A549 (cell line): Measurements from ENCODE around the gene MAD1L1. TPM values are rescaled to one million over a fixed set of nuclear protein-coding genes. Genes with fewer than 3 reads are reported as not detected.

Source experiments
- ATAC-seq, 2 experiments: fragments of 200-7000 bp in 1 of 2; fragments of >200 bp in 1 of 2; cut with Nextera tagmentation in 1 of 2; cut with Tn5 transposase in 1 of 2; 3 replicates each; pipeline versions ENCODE4 v1.8.0 to v1.9.1; 2018 to 2020; ENCODE audit warnings: mild to moderate bottlenecking in 1 of 2, moderate library complexity in 1 of 2
- CTCF ChIA-PET: fragments of 300-600 bp; sonication (Branson Sonifier 250); formaldehyde crosslinking; extraction: SDS; loops from one replicate; lab custom pipeline; 2021; ENCODE audit warnings: antibody characterized with exemption, inconsistent platforms; lab: Yijun Ruan, JAX
- POLR2A ChIA-PET: fragments of 350-600 bp; formaldehyde crosslinking; extraction: SDS; loops from one replicate; lab custom pipeline; 2021; ENCODE audit warnings: antibody characterized with exemption, inconsistent platforms; lab: Yijun Ruan, JAX
- DNase-seq, 2 experiments: peaks; one replicate each; pipeline versions ENCODE4 v3.0.0 to v3.0.0-alpha.2; 2011 to 2016; ENCODE audit warnings: low read depth in 1 of 2, low spot score in 1 of 2
- FAIRE-seq: peaks from 2 replicates; lab custom pipeline; 2011; peaks lifted over from hg19 to GRCh38; lab: Jason Lieb, UNC
- H3K27ac ChIP-seq, 2 experiments: fragments of >200 bp; sonication (Bioruptor Twin); formaldehyde crosslinking; 3 replicates each; pipeline ENCODE4 v1.5.1; 2016 to 2017
- H3K4me1 ChIP-seq: fragments of >200 bp; sonication (Bioruptor Twin); formaldehyde crosslinking; 3 replicates; pipeline ENCODE4 v1.6.1; 2016
- H3K4me2 ChIP-seq: fragments of >200 bp; sonication (Bioruptor Twin); formaldehyde crosslinking; 3 replicates; pipeline ENCODE4 v1.6.1; 2016
- H3K4me3 ChIP-seq: fragments of >200 bp; sonication (Bioruptor Twin); formaldehyde crosslinking; 3 replicates; pipeline ENCODE4 v1.5.1; 2016
- H3K9me3 ChIP-seq: fragments of >200 bp; sonication (Bioruptor Twin); formaldehyde crosslinking; 3 replicates; pipeline ENCODE4 v1.6.1; 2016
- CBX2 ChIP-seq: fragments of 200-600 bp; sonication (generic); IDR thresholded peaks from 2 replicates; pipeline ENCODE4 v1.6.1; 2016; ENCODE audit warnings: low read depth, mild to moderate bottlenecking, borderline replicate concordance
- CHD2 ChIP-seq: fragments of 150-350 bp; IDR thresholded peaks from 2 replicates; pipeline ENCODE4 v1.6.1; 2014; ENCODE audit warnings: low read length; ENCODE audit not compliant: partially characterized antibody
- CHD4 ChIP-seq: fragments of 200-600 bp; sonication (generic); IDR thresholded peaks from 2 replicates; pipeline ENCODE4 v1.6.1; 2016; ENCODE audit warnings: antibody characterized with exemption, mild to moderate bottlenecking, borderline replicate concordance
- EHMT2 ChIP-seq: fragments of 200-600 bp; sonication (generic); IDR thresholded peaks from 2 replicates; pipeline ENCODE4 v1.6.1; 2016; ENCODE audit warnings: antibody characterized with exemption, low read depth, mild to moderate bottlenecking, moderate library complexity
- ELK1 ChIP-seq: fragments of 150-350 bp; IDR thresholded peaks from 2 replicates; pipeline ENCODE4 v1.6.1; 2014; ENCODE audit warnings: low read depth, mild to moderate bottlenecking, low read length
- ESRRA ChIP-seq: fragments of 150-350 bp; IDR thresholded peaks from 2 replicates; pipeline ENCODE4 v1.6.1; 2014; ENCODE audit warnings: mild to moderate bottlenecking, low read length, borderline replicate concordance
- FOSL2 ChIP-seq, 2 experiments: fragments of 450-650 bp in 1 of 2; fragments of >200 bp in 1 of 2; sonication (Bioruptor Twin) in 1 of 2; formaldehyde crosslinking; IDR thresholded peaks; 2 replicates each; pipeline versions ENCODE4 v1.5.0 to v1.6.1; 2016 to 2020; ENCODE audit warnings: mild to moderate bottlenecking in 1 of 2, moderate library complexity in 1 of 2
- FOXS1 ChIP-seq: fragments of 250-450 bp; sonication (Bioruptor Pico); IDR thresholded peaks from 2 replicates; pipeline ENCODE4 v1.5.0; 2020; ENCODE audit warnings: mild to moderate bottlenecking, moderate library complexity
- HES2 ChIP-seq: fragments of >200 bp; sonication (Bioruptor Twin); formaldehyde crosslinking; IDR thresholded peaks from 2 replicates; pipeline ENCODE4 v1.6.1; 2016
- HMGXB4 ChIP-seq: fragments of 250-450 bp; sonication (Bioruptor Pico); IDR thresholded peaks from 2 replicates; pipeline ENCODE4 v1.5.0; 2021; ENCODE audit warnings: mild to moderate bottlenecking, moderate library complexity, borderline replicate concordance
- KDM1A ChIP-seq: fragments of 200-600 bp; sonication (generic); IDR thresholded peaks from 2 replicates; pipeline ENCODE4 v1.6.1; 2016; ENCODE audit warnings: low read depth, mild to moderate bottlenecking
- KDM5A ChIP-seq: fragments of 200-600 bp; sonication (generic); IDR thresholded peaks from 2 replicates; pipeline ENCODE4 v1.6.1; 2016; ENCODE audit warnings: antibody characterized with exemption, mild to moderate bottlenecking
- MAFK ChIP-seq: fragments of 450-650 bp; IDR thresholded peaks from 2 replicates; pipeline ENCODE4 v1.6.1; 2014; ENCODE audit not compliant: partially characterized antibody
- MAX ChIP-seq: IDR thresholded peaks from 2 replicates; pipeline ENCODE4 v1.6.1; 2012
- MAZ ChIP-seq: fragments of 150-350 bp; IDR thresholded peaks from 2 replicates; pipeline ENCODE4 v1.6.1; 2014; ENCODE audit warnings: antibody characterized with exemption, low read depth, low read length, borderline replicate concordance
- NPAS2 ChIP-seq: fragments of 250-450 bp; sonication (Bioruptor Pico); IDR thresholded peaks from 2 replicates; pipeline ENCODE4 v1.8.0; 2022; ENCODE audit warnings: mild to moderate bottlenecking, moderate library complexity, borderline replicate concordance
- POLR2AphosphoS2 ChIP-seq: conservative IDR thresholded peaks from 2 replicates; pipeline ENCODE4 v1.6.1; 2012; ENCODE audit warnings: low read length, improper control_type of control experiment, inconsistent platforms
- RAD21 ChIP-seq, 2 experiments: fragments of >200 bp in 1 of 2; sonication (Bioruptor Twin) in 1 of 2; formaldehyde crosslinking in 1 of 2; IDR thresholded peaks in 1 of 2; conservative IDR thresholded peaks in 1 of 2; 2 replicates in 1 of 2; 3 replicates in 1 of 2; pipeline ENCODE4 v1.6.1; 2012 to 2018; ENCODE audit warnings: inconsistent platforms in 1 of 2
- RFX5 ChIP-seq: fragments of 450-650 bp; IDR thresholded peaks from 2 replicates; pipeline ENCODE4 v1.7.1; 2014; ENCODE audit warnings: antibody characterized with exemption, mild to moderate bottlenecking, moderate library complexity
- RNF2 ChIP-seq: fragments of 200-600 bp; sonication (generic); IDR thresholded peaks from 2 replicates; pipeline ENCODE4 v1.6.1; 2016; ENCODE audit warnings: low read depth, mild to moderate bottlenecking, antibody characterized with exemption, moderate library complexity, borderline replicate concordance
- TP53 ChIP-seq: fragments of 250-450 bp; sonication (Bioruptor Pico); IDR thresholded peaks from 2 replicates; pipeline ENCODE4 v1.5.0; 2021; ENCODE audit warnings: mild to moderate bottlenecking, moderate library complexity
- USF2 ChIP-seq: fragments of 450-650 bp; IDR thresholded peaks from 2 replicates; pipeline ENCODE4 v1.6.1; 2014; ENCODE audit warnings: antibody characterized with exemption
- ZFP36 ChIP-seq: fragments of 450-650 bp; IDR thresholded peaks from 2 replicates; pipeline ENCODE4 v1.6.1; 2014; ENCODE audit warnings: borderline replicate concordance; ENCODE audit not compliant: partially characterized antibody
- ZNF302 ChIP-seq: fragments of 250-450 bp; sonication (Bioruptor Pico); IDR thresholded peaks from 2 replicates; pipeline ENCODE4 v1.9.0; 2021; ENCODE audit warnings: inconsistent platforms, mild to moderate bottlenecking, moderate library complexity
- ZSCAN20 ChIP-seq: fragments of 250-450 bp; sonication (Bioruptor Pico); IDR thresholded peaks from 2 replicates; pipeline ENCODE4 v1.8.0; 2022; ENCODE audit warnings: mild to moderate bottlenecking, moderate library complexity
- WGBS: methylation state at CpG from one replicate; pipeline ENCODE4 v1.1.6; 2017; ENCODE audit errors: missing lambda C conversion rate; 5-methylcytosine and 5-hydroxymethylcytosine counted together
- polyA plus RNA-seq, 4 experiments: library from polyadenylated mRNA; depleted of rRNA in 3 of 4; stranded (reverse); fragments of >200 nt; fragmentation: RNase III in 1 of 4; extraction: RNeasy Plus Mini Kit Qiagen cat#74134 plus additional on column Dnase treatment in 1 of 4; gene quantifications; 2 replicates in 3 of 4; 3 replicates in 1 of 4; pipeline ENCODE4 v1.2.3, GENCODE V29; 2011 to 2017

MAD1L1 gene
- polyA plus RNA-seq, 2 of the 4 experiments (the other 2 are of a cell fraction), result 13.6 to 16.6 TPM

- 95% methylated on average over 24 of the region's 29 CpGs for WGBS
- Histone ChIP-seq H3K4me1 (no peaks in the 10 kb centered on the region), H3K9me3 (no peaks in the 10 kb centered on the region), H3K4me2 (no peak overlapping the region), H3K27ac (no peak overlapping the region), H3K4me3 (no peak overlapping the region)
- no peak for ATAC-seq
- CTCF ChIA-PET, result interaction anchor here (1.3 kb wide), 1 partner anchor 14 kb away, joined by 3 read pairs; no protein-coding TSS in a partner anchor
- TF ChIP-seq ZSCAN20 (CRISPR knock-in tag), result no peak
- TF ChIP-seq RNF2, result no peak
- no peak for TF ChIP-seq POLR2AphosphoS2
- no peak for TF ChIP-seq RAD21 (conservative IDR thresholded peaks at IDR 0.05 in 1 of 2, IDR thresholded peaks at IDR 0.05 in 1 of 2)
- TF ChIP-seq KDM1A, result no peak
- TF ChIP-seq NPAS2 (CRISPR knock-in tag), result no peak
- TF ChIP-seq CHD2, result no peak
- TF ChIP-seq ZFP36, result no peak
- TF ChIP-seq MAX, result no peak
- TF ChIP-seq HES2, result no peak
- TF ChIP-seq ZNF302 (CRISPR knock-in tag), result no peak
- TF ChIP-seq EHMT2, result no peak
- no peak for TF ChIP-seq TP53 (CRISPR knock-in tag)
- no peak for TF ChIP-seq RFX5
- no peak for TF ChIP-seq MAFK
- no peak for TF ChIP-seq ELK1
- TF ChIP-seq ESRRA, result no peak
- TF ChIP-seq USF2, result no peak
- no peak for TF ChIP-seq HMGXB4
- DNase-seq, result no peak
- no peak for FAIRE-seq
- POLR2A ChIA-PET, result no interaction called here
Observed at GRCh38 chr7:2090526-2091520, 141.9 kb downstream of the MAD1L1 start.

GRCh38 chr7:2088801-2089200 is 143.9 kb downstream of the MAD1L1 start:
- no peaks in the 10 kb centered on the region for H3K9me3 ChIP-seq
- TF ChIP-seq KDM5A (no peak), RNF2 (no peak), EHMT2 (no peak), CHD4 (no peak), MAZ (no peak), CBX2 (no peak), MAX (no peak), USF2 (no peak), FOSL2 (IDR thresholded peaks at IDR 0.05) (no peak), FOSL2 (CRISPR knock-in tag; IDR thresholded peaks at IDR 0.05) (no peak), FOXS1 (CRISPR knock-in tag) (no peak)
- ATAC-seq (no peak), DNase-seq (no peak), FAIRE-seq (no peak)
- 91% methylated on average over 14 of the region's 15 CpGs for WGBS
- CTCF ChIA-PET, result no interaction called here
- H3K4me1 ChIP-seq, result no peaks in the 10 kb centered on the region
- H3K27ac ChIP-seq, result no peak overlapping the region
- no peak overlapping the region for H3K4me3 ChIP-seq
- POLR2A ChIA-PET, result no interaction called here
- H3K4me2 ChIP-seq, result no peak overlapping the region
